HuH-7.5 (cell line): ENCODE data around the gene SELENOS.
"Not testable (repeated sequence)": the region's sequence is repeated elsewhere in the genome, so short reads cannot be mapped to it uniquely, and the experiment has no call there.

Source experiments
- DNase-seq: peaks from one replicate; pipeline ENCODE4 v3.0.0; 2011; ENCODE audit warnings: low spot score

Gene SELENOS

DNA sequence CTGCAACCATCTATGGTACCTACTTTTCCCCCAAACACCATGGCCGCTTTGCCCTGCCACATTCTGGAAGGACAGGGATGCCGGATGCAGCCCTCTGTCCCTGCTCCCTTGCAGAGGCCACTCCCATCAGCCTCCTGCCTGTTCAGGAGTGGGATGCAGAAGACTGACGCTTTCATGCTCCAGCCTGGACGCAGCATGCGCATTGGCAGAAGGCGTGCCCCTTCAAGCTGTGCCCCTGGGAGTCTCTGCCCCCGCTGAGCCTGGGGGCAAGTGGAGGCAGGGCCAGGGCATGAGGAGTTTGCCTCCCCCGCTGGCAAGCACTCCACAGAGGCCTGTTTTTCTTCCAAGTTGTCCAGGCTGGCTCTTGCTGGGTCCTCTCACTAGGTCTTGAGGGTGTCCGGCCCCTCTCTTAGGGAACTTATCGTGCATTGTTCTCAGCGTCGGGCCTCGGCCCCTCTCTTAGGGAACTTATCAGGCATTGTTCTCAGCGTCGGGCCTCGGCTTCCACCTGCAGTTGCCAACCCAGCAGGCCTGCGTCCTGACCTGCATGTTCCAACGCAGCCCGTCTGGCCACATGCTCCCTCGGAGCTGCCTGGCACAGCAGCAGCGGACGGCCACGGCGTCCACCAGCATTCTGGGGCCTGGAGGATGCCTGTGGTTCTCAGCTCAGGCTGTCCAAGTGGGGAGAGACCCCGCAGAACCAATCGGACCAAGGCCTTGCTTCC is 32.3 kb upstream of the SELENOS start:
- DNase-seq: no peak

DNA sequence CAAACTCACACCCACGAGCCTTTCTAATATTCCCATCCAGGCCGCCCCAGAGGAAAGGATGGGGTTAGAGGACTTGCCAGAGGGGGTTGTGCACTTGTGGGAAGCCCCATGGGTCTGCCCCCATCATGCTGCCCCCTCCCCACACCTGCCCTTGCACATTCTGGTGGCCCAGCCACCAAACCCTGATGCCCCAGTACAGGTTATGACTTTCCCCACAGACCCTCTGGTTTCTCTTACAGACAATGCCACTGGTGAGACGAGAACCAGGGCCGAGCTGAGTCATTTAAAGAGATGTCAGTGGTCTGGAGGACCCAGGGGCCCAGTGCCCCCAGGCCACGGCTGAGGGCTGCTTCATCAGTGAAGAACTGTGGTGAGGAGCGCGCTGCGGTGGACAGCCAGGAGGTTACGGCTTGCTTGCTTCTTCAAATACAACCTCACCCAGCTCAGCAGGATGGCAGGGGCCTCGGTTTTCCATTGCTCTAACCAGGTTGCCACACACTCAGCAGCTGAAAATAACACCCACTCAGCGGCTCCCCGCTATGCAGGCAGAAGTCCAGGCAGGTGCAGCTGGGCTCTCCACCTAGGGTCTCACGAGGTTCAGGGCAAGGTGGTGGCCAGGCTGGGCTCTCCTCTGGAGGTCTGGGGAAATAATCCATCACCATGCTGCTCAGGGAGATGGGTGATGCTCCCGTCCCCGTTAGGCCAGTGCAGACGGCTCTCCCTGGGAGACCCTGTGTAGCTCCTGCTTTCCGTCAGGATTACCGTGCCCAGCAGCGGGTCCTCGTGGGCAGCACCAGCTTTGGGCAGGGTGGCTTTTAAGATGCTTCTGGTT is 31.5 kb upstream of the SELENOS start:
- DNase-seq: no peak

DNA sequence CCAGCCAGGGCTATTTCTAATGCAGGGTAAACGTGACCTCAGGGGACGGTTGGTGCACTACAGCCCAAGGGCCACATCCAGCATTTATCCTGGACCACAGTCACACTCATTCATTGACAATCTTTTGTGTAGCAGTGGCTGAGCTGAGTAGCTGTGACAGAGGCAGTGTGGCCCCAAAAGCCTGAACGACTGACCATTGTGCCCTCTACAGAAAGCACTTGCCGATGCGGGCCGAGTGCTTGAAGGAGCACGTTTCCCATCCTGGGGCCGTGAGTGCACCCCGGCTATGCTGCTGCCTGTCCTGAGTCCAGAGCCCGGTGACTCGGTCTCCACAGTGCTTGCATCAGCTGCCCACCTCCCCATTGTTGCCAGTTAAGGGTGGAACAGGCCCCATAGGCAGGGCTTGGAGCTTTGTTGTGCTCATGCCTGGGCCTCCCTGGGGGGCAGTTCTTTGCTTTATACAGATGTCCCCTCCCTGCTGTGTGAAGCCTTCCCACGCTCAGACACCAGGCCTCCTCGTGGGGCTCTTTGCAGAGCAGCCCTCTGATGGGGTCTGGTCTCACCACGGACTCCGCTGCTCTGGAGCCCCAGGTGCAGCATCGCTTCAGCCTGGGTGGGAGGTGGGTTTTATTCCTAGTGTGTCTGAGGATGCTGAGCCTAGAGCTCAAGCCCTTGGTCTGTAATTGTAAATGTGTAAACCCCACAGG is 30.8 kb upstream of the SELENOS start:
- DNase-seq: no peak

DNA sequence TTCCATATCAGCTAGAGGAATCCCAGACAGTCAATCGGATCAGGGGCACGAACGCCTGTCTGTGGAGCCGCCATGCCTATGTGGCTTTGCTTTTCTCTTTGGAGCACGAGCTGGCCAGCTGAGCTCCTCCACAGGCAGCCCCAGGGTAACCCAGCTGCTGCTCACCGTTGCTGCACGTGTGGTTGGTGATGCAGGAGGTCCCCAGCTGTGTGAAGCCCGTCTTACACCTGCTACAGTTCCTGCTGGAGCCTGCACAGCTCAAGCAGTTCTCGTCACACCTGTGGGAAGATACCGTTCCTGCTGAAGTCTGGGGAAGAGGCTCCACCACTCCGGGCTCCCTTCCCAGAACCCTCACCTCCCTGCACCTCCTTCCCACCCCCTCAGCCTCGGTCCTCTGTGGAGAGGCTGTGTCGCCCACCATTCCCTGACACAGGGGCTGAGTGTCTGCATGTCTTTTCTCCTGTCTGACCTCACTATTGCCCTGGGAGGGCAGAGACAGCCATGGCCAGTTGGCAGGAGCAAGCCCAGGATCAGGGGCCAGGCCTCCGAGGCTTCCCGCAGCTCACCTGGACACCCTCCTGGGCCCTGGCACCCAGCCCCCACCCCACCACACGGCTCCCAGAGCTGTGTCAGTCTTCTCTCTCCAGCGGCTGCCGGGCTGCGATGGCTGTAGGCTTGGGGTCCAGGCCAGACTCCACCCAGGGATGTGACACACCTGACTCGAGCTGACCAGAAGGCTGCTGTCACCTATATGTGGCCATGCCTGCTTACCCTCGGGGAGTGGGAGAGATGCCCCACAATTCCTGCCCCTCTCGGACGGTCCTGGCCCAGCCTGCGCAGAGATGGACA is 30.0 kb upstream of the SELENOS start:
- DNase-seq: no peak

DNA sequence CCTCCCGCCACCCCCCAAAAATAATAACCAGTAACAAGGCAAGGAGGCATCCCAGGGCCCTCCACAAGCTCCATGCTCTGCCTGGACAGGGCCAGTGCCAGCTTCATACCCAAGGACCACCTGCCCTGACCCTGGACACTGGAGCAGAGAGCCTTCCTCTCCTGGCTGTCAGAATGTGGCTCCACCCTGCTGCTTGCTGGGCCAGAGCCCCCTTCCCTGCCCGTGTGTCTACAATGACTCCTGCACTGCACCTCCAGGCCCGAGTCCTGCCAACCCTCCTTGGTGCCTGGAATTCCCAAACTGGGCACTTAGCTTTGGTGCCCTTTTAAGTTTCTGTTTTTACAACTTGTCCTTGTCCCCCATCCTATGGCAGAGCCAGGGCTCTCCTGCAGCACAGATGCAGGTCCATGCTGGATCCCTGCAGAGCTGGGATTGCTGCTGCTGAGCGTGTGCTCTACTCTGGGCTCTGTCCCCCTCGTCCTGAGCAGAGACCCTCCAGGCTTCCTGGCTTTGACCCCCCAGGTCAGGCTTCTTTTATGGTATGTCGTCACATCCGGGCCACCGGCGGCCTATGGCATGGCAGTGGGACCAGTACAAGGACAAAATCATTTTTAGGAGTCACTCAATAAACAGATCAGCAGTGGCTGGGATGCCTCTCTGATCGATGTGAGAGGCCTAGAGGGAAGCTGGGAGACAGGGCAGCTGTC is 29.2 kb upstream of the SELENOS start:
- DNase-seq: no peak

DNA sequence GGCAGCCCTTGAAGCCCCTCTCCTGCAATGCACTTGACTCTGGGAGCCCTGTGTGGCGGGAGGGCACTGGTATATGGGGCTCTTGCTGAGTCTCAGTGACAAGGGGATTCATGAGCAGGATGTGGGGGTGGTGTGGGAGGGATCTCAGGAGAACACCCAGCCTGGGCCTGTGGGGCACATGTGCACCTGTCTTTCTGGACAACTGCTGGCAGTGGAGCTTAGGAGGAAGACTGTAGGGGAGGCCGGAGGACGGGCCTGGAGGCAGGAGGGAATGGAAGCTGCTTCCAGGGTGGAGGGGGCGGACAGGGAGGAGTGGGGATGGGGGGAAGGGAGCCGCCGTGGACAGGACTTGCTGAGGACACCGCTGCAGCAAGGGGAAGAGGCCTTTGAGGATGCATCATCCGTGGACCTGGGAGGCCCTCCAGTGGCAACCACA is 28.6 kb upstream of the SELENOS start:
- no peak for DNase-seq

DNA sequence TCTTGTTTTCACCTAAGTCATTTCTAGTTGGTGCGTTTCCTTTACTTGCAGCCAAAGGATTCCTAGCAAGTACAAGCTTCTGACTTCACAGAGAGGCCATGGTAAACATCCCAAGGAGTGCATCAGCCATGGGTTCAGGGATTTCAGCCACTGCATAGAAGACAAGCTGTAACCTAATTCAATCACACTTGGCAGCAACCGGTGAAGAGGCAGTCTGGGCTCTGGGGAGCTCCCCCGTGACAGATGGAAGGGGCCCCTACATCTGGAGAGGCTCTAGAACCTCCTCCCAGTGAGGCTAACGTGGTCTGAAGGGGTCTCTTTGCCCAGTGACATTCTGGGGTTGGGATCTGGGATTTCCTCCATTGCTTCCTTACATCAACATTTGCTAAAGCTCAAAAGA is 26.1 kb upstream of the SELENOS start:
- DNase-seq: no peak

DNA sequence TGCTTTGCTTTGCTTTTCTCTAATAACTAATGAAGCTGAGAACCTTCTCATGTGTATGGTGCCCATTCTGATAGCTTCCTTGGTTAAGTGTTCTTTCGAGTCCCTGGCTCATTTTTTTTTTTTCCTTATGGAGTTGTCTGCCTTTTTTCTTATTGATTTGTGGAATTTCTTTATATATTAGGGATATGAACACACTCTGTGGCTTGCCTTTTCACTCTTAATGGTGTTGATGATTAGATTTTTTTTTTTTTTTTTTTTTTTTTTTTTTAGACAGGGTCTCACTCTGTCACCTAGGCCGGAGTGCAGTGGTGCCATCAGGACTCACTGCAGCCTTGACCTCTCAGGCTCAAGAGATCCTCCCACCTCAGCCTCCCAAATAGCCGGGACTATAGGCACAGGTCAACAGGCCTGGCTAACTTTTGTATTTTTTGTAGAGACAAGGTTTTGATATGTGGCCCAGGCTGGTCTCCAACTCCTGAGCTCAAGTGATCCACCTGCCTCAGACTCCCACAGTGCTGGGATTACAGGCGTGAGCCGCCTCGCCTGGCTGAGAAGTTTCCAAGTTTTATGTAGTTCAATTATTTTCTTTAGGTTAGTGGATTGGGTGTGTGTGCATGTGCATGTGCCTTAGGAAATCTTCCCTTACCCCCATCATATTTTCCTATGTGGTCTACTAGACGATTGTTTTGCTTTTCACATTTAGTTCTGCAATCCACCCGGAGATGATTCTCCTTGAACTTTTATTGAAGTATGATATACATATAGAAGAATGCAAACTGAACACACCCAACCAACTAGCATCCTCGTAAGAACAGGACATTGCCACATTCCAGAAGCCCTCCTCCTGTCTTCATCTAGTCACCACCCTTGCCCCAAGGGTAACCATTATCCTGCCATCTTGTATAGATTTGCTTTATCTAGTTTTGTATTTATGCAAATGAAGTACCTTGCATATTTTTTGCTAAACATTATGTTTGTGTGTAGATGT is 19.4 kb upstream of the SELENOS start:
- no peak for DNase-seq

DNA sequence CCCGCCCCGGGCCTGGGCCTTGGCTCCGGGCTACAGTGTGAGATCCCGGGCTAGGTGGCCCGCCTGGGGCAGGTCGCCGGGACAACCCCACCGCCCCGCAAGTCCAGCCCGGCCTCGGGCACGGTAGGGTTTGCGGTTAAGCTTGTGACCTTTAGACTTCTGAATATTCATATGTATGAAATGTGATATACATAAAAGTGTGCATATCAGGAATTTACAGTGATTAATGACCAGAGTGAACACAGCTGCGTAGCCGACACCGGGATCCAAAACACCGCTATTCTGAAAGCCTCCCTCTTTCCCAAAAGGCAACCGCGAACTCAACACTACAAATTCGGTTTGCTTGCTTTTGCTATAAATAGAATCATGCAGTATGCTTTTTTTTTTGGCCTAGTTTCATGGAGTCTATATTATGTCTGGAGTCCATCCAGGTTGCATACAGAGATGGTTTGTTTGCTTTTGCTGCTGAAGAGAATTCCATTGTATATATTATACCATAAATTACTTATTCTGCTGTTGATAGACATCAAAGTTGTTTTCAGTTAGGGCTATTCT is 18.4 kb upstream of the SELENOS start:
- DNase-seq: peak; percentile 77

DNA sequence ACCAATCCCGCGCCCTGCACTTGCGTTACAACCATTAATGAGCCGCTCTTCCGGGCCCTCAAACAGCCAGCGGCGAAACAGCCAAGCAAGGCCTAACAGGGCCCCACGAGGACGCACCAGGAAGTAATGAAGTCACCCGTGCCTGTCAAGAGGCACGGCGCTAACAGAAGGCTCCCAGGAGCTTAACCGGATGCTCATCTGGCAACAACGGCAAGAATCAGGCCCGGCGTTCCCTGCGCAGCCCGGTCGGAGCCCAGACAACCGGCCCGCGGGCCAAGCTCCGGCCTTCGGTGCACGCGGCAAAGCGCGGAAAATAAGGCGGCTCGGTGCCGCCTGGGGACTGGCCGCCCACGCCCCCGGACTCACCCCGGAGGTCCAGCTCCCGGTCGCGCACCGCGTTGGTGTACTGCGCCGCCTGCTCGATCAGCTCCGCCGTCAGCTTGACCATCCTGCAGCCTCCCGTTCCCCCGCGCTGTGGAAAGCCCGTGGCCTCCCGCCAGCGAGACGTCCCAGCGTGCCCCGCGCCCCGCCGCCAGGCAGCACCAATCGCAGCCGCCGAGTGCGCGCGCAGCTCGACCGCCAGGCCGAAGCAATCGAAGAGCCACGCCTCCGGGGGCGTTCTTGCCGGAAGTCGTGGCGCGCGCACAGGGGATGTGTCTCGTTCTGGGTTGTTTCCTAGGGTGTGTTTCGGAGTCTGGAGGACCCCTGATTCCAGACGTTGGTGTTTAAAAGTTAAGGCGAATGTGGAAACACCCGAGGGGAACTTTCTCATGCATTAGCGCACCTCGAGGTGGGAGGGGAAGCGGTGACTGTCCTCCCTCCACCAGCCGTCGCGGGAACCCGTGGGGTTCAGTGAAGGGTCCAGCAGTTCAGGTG is 17.7 kb upstream of the SELENOS start, which contains the start of gene SNRPA1:
Gene SNRPA1 (minus strand): TSS at position 518 of the 876 bp plus-strand sequence. CDS start 70 bp downstream, at position 448.
- DNase-seq: peak; percentile 93

DNA sequence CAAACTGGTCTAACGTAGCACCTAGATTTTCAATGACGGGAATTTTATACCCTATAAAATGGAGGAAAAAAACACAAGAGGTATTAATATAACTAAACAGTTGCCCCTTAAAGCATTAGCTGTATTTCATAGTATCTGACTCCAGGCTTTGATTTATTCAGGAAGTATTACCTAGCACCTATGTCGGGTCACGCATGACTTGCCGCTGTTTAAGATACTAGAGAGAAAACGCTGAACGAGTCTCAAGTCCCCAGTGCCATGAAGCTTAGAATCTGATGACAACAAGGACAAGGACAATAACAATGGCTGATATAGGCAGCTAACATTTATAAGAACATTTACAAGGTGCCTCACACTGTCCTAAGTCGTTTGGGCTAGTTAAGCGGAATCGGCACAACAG is 15.8 kb upstream of the SELENOS start:
- DNase-seq: no peak

DNA sequence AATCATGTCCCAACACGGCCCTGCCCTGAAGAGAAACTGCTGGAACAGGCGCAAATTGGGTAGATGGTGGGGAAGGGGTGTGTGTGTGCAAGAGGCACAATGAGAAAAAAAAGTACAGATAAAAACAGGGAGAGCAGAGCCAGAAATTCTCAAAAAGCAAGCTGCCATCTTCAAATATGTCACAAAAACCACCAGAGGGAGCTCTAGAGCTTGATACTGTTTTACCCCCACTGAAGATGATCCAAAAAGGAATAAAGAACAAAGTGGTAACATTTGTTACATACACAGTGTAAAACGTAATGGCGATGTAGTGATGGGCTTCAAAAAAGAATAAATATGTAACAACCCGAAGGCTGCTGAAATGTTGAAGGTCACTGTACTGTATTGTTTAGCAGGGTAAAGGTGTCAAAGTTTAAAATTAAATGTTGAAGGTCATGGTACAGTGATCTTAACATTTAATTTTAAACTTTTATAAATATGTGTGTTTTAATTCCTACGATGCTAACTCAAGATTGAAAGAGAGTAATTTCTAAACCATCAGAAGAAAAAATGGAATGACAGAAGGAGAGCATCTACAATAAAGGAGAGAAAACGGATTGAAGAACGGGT is 11.7 kb upstream of the SELENOS start:
- DNase-seq: peak; percentile 72

DNA sequence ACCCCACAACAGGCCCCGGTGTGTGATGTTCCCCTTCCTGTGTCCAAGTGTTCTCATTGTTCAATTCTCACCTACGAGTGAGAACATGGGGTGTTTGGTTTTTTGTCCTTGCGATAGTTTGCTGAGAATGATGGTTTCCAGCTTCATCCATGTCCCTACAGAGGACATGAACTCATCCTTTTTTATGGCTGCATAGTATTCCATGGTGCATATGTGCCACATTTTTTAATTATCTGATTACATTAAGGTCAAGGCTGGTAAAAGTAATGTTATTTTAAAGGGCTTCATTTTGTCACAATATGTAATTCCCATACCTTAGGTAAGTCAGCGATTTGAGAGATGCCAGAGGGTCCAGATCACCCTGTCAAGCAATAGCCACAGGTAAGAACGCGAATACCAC is 10.1 kb upstream of the SELENOS start:
- DNase-seq: not testable (repeated sequence)

DNA sequence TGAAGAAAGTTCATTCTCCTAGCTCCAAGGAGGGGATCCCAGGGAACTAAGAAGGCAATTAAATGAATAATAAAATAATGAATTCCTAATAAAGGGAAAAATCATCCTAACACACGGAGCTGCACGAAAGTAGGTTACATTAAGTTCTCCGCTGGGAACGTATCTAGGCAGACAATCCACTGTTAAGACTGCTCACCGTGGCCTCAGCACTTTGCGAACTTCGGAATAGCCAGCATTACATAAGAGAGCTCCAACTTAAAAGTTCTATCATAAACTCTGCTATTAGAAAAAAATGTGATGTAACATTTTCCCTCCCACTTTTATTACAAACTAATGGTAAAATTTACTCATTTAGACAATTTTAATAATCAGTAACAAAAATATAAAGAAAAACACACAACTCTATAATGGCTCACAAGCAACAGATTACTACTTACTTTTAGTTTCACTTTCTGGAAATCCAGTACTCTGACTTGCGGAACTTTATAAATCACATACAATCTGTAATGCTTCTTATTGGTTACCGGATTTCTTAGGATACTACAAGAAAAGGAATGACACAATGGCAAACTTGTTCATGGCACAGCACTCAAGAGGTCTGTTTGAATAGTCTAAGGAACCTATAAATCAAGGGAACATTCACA is 9.3 kb upstream of the SELENOS start:
- DNase-seq: no peak

DNA sequence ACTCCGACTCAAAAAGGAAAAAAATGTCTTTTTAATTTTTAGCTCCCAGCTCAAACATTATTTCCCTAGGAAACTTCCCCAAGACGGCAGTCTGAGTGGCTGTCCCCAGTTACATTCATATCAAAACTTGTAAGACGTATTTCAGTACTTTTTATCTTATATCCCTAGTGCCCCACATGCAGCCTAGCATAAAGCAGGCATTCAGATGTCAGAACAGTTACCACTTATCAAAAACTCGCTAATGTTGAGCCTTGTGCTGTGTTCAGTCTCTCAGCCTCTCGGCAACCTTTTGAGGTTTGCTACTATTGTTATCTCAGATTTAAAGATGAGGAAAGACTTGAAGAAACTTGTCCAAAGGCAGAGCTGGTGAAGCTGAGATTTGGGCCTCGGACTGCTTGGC is 6.6 kb upstream of the SELENOS start:
- no peak for DNase-seq

DNA sequence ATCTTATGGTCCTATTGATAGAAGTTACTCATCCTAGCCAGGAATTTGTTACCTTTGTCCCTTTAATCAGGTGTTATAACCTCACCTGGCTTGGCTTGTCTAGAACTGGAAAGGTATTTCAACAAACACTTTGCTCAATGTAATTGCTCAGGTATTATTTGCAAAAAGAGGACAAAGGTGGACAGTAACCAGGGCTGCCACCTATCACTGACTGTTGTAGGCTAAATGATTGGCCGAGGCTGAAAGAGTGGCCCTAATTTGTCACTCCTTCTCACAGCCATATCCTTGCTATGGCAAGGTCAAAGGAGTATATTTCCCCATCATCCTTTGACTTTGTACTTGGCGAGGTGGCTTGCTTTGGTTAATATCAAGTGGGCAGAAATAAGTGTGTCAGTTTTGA is 2.7 kb upstream of the SELENOS start:
- DNase-seq: no peak

DNA sequence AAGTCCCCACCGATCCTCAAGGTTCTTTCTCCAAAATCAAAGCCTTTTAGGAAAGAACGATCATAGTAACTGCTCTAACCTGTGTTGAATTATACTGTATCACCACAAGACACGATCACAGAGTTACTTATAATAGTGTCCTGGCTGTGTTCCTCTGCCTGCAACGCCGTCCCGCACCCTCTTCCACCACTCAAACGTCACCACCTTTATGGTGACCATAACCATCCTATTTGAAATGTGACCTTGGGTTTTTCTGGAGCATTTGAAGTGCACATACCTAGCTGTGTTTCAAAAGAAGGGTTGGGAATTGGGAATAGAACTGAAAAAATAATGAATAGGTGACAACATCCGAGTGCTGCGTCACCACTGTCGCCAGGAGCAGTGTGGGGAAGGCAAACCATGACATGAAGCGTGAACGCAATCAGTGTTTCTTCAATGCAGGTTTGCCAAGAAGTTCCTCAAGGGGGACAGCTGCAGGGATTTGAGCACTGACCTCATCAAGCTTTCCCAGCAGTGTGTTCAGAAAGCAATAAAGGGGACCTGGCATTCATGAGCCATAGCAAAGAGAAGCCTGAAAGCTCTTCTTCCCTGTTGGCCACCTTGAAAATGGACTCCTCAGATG is 769 bp upstream of the SELENOS start:
- no peak for DNase-seq
